ENCODE data around the gene MLLT3. TPM values are rescaled to one million over a fixed set of nuclear protein-coding genes. Genes with fewer than 3 reads are reported as not detected.
"Not testable (repeated sequence)": the region's sequence is repeated elsewhere in the genome, so short reads cannot be mapped to it uniquely, and the experiment has no call there.

MLLT3 gene
- polyA plus RNA-seq (ENCODE audit: insufficient read length), result 75.7 TPM

GRCh38 chr9:20622330-20623020, at the start of gene MLLT3:
MLLT3 (minus strand) TSS chr9:20622499.
- DNase-seq, result peak; percentile 96

GRCh38 chr9:20671635-20672034, 49.3 kb upstream of the MLLT3 start:
- DNase-seq, result no peak

GRCh38 chr9:20670395-20670794, 48.1 kb upstream of the MLLT3 start:
- no peak for DNase-seq

GRCh38 chr9:20664501-20664900, 42.2 kb upstream of the MLLT3 start:
- no peak for DNase-seq

GRCh38 chr9:20663133-20663532, 40.8 kb upstream of the MLLT3 start:
- DNase-seq, result no peak

GRCh38 chr9:20662156-20662555, 39.9 kb upstream of the MLLT3 start:
- no peak for DNase-seq

GRCh38 chr9:20659474-20659967, 37.2 kb upstream of the MLLT3 start:
- no peak for DNase-seq

GRCh38 chr9:20658677-20659473, 36.6 kb upstream of the MLLT3 start:
- no peak for DNase-seq

- not testable (repeated sequence) for DNase-seq
Observed at GRCh38 chr9:20658246-20658667, 36.0 kb upstream of the MLLT3 start.

- peak; percentile 1 for DNase-seq
Observed at GRCh38 chr9:20651939-20652338, 29.6 kb upstream of the MLLT3 start.

GRCh38 chr9:20650750-20651299, 28.5 kb upstream of the MLLT3 start:
- DNase-seq, result no peak

GRCh38 chr9:20650313-20650712, 28.0 kb upstream of the MLLT3 start:
- no peak for DNase-seq

GRCh38 chr9:20649381-20649780, 27.1 kb upstream of the MLLT3 start:
- no peak for DNase-seq

GRCh38 chr9:20646656-20647055, 24.4 kb upstream of the MLLT3 start:
- DNase-seq, result no peak

- no peak for DNase-seq
Observed at GRCh38 chr9:20643660-20644059, 21.4 kb upstream of the MLLT3 start.

- DNase-seq, result no peak
Observed at GRCh38 chr9:20642045-20642444, 19.7 kb upstream of the MLLT3 start.

GRCh38 chr9:20640331-20641187, 18.3 kb upstream of the MLLT3 start:
- no peak for DNase-seq

- DNase-seq, result no peak
Observed at GRCh38 chr9:20636888-20637440, 14.7 kb upstream of the MLLT3 start.

- no peak for DNase-seq
Observed at GRCh38 chr9:20634895-20635294, 12.6 kb upstream of the MLLT3 start.

GRCh38 chr9:20632705-20633104, 10.4 kb upstream of the MLLT3 start:
- DNase-seq, result no peak

- DNase-seq, result no peak
Observed at GRCh38 chr9:20630241-20630943, 8.1 kb upstream of the MLLT3 start.

- DNase-seq, result no peak
Observed at GRCh38 chr9:20625003-20625349, 2.7 kb upstream of the MLLT3 start.
